PC-9 (cell line): ENCODE results near the gene RPP25.

ENCODE experiments used
- EZH2 ChIP-seq: fragments of 200-600 bp; sonication (generic); IDR thresholded peaks from 2 replicates; pipeline ENCODE4 v1.8.0; 2017; ENCODE audit warnings: antibody characterized with exemption, low read depth
- TF ChIP-seq, protein P1 (sequence below): fragments of 200-600 bp; sonication (generic); conservative IDR thresholded peaks from 2 replicates; pipeline ENCODE4 v1.6.1; 2017; ENCODE audit warnings: mixed run types, antibody characterized with exemption, mild to moderate bottlenecking, moderate library complexity

DNA sequence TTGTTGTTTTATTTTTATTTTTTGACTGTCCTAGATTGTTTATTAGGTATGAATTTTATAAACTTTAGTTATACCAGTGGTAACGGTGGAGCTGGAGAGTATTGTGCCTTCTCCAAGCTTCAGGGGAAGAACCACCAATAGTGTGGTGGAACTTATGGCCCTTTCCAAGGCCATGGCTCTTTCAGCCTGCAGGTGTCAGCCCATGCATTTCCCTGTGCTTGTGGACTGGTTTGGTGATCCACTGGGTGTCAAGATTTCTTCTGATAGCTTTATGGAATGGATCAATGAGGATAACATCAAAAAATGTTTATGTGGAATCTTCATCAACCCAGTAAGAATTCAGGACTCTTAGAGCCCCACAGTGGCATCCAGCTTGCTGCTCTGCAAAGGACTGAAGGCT lies 19.6 kb upstream of the RPP25 start:
- TF ChIP-seq, protein P1, sequence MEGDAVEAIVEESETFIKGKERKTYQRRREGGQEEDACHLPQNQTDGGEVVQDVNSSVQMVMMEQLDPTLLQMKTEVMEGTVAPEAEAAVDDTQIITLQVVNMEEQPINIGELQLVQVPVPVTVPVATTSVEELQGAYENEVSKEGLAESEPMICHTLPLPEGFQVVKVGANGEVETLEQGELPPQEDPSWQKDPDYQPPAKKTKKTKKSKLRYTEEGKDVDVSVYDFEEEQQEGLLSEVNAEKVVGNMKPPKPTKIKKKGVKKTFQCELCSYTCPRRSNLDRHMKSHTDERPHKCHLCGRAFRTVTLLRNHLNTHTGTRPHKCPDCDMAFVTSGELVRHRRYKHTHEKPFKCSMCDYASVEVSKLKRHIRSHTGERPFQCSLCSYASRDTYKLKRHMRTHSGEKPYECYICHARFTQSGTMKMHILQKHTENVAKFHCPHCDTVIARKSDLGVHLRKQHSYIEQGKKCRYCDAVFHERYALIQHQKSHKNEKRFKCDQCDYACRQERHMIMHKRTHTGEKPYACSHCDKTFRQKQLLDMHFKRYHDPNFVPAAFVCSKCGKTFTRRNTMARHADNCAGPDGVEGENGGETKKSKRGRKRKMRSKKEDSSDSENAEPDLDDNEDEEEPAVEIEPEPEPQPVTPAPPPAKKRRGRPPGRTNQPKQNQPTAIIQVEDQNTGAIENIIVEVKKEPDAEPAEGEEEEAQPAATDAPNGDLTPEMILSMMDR, result no peak
- TF ChIP-seq EZH2, result no peak
